NT2/D1 (cell line): ENCODE results near the gene RPL10.

Experiments used
- DNase-seq: peaks from one replicate; pipeline ENCODE4 v3.0.0-alpha.2; 2011; ENCODE audit warnings: low read depth, low spot score
- H3K27me3 ChIP-seq: 2 replicates; pipeline ENCODE4 v1.6.0; 2011; ENCODE audit warnings: mild to moderate bottlenecking; ENCODE audit not compliant: insufficient read length, insufficient read depth
- H3K36me3 ChIP-seq: 2 replicates; pipeline ENCODE4 v1.6.1; 2011; ENCODE audit warnings: mild to moderate bottlenecking, low read length, mixed read lengths; ENCODE audit not compliant: insufficient read depth, insufficient read length
- H3K4me1 ChIP-seq: 2 replicates; pipeline ENCODE4 v1.5.1; 2011; ENCODE audit not compliant: insufficient read depth, insufficient read length
- H3K4me3 ChIP-seq: 2 replicates; pipeline ENCODE4 v1.5.1; 2011; ENCODE audit warnings: low read depth; ENCODE audit not compliant: insufficient read length
- H3K9ac ChIP-seq: 2 replicates; pipeline ENCODE4 v1.6.0; 2011; ENCODE audit warnings: low read depth; ENCODE audit not compliant: insufficient read length
- H3K9me3 ChIP-seq: 2 replicates; pipeline ENCODE4 v1.5.1; 2011; ENCODE audit warnings: mild to moderate bottlenecking, low read length; ENCODE audit not compliant: insufficient read depth
- SUZ12 ChIP-seq: IDR thresholded peaks from 2 replicates; pipeline ENCODE4 v1.6.1; 2011; ENCODE audit not compliant: insufficient read length, insufficient read depth; ENCODE audit errors: extremely low read depth
- YY1 ChIP-seq: IDR thresholded peaks from 2 replicates; pipeline ENCODE4 v1.6.1; 2011; ENCODE audit not compliant: insufficient read length, insufficient read depth
- ZNF274 ChIP-seq: IDR thresholded peaks from 2 replicates; pipeline ENCODE4 v1.6.1; 2011; ENCODE audit warnings: mild to moderate bottlenecking, low read depth, low read length

The RPL10 gene

GRCh38 chrX:154352466-154352865 lies 45.7 kb upstream of the RPL10 start:
- Histone ChIP-seq H3K9ac (no peak overlapping the region), H3K4me1 (no peaks in the 10 kb centered on the region), H3K4me3 (no peak overlapping the region), H3K9me3 (no peaks in the 10 kb centered on the region), H3K36me3 (peaks cover 87% of the 10 kb centered on the region), H3K27me3 (no peaks in the 10 kb centered on the region)
- no peak for DNase-seq
- TF ChIP-seq ZNF274: no peak
- TF ChIP-seq YY1: no peak
- TF ChIP-seq SUZ12: no peak

GRCh38 chrX:154353172-154353843 lies 44.9 kb upstream of the RPL10 start:
- Histone ChIP-seq H3K4me3 (no peak overlapping the region), H3K36me3 (peaks cover 95% of the 10 kb centered on the region), H3K27me3 (no peaks in the 10 kb centered on the region), H3K4me1 (no peaks in the 10 kb centered on the region), H3K9me3 (no peaks in the 10 kb centered on the region), H3K9ac (no peak overlapping the region)
- no peak for DNase-seq
- TF ChIP-seq YY1: no peak
- TF ChIP-seq SUZ12: no peak
- no peak for TF ChIP-seq ZNF274

GRCh38 chrX:154354013-154354412 lies 44.2 kb upstream of the RPL10 start:
- Histone ChIP-seq H3K9ac (no peak overlapping the region), H3K4me3 (no peak overlapping the region), H3K9me3 (no peaks in the 10 kb centered on the region), H3K36me3 (peaks cover 98% of the 10 kb centered on the region), H3K27me3 (no peaks in the 10 kb centered on the region), H3K4me1 (no peaks in the 10 kb centered on the region)
- TF ChIP-seq SUZ12 (no peak), ZNF274 (no peak), YY1 (no peak)
- DNase-seq: no peak

- H3K9ac ChIP-seq: no peak overlapping the region
- no peaks in the 10 kb centered on the region for H3K9me3 ChIP-seq
- no peaks in the 10 kb centered on the region for H3K4me1 ChIP-seq
- no peak overlapping the region for H3K4me3 ChIP-seq
- H3K27me3 ChIP-seq: no peaks in the 10 kb centered on the region
- H3K36me3 ChIP-seq: peaks cover 98% of the 10 kb centered on the region
- no peak for TF ChIP-seq ZNF274
- no peak for TF ChIP-seq SUZ12
- TF ChIP-seq YY1: no peak
- no peak for DNase-seq
These were observed 43.7 kb upstream of the RPL10 start for GRCh38 chrX:154354516-154354915.

- Histone ChIP-seq H3K9me3 (no peaks in the 10 kb centered on the region), H3K27me3 (no peaks in the 10 kb centered on the region), H3K9ac (no peak overlapping the region), H3K36me3 (peaks cover 98% of the 10 kb centered on the region), H3K4me1 (no peaks in the 10 kb centered on the region), H3K4me3 (no peak overlapping the region)
- DNase-seq: no peak
- TF ChIP-seq ZNF274 (no peak), SUZ12 (no peak), YY1 (no peak)
These were observed 42.9 kb upstream of the RPL10 start for GRCh38 chrX:154355094-154355775.

GRCh38 chrX:154355776-154356140 lies 42.4 kb upstream of the RPL10 start:
- Histone ChIP-seq H3K27me3 (no peaks in the 10 kb centered on the region), H3K4me1 (no peaks in the 10 kb centered on the region), H3K36me3 (peaks cover 96% of the 10 kb centered on the region), H3K9ac (no peak overlapping the region), H3K9me3 (no peaks in the 10 kb centered on the region), H3K4me3 (no peak overlapping the region)
- DNase-seq: no peak
- no peak for TF ChIP-seq ZNF274
- no peak for TF ChIP-seq YY1
- no peak for TF ChIP-seq SUZ12

GRCh38 chrX:154356596-154356995 lies 41.6 kb upstream of the RPL10 start:
- TF ChIP-seq ZNF274 (no peak), YY1 (no peak)
- peaks cover 93% of the 10 kb centered on the region for H3K36me3 ChIP-seq
- H3K9me3 ChIP-seq: no peaks in the 10 kb centered on the region
- no peak overlapping the region for H3K4me3 ChIP-seq
- no peaks in the 10 kb centered on the region for H3K4me1 ChIP-seq
- H3K9ac ChIP-seq: no peak overlapping the region
- H3K27me3 ChIP-seq: no peaks in the 10 kb centered on the region
- DNase-seq: no peak

- Histone ChIP-seq H3K4me1 (no peaks in the 10 kb centered on the region), H3K9me3 (no peaks in the 10 kb centered on the region), H3K9ac (no peak overlapping the region), H3K27me3 (no peaks in the 10 kb centered on the region), H3K36me3 (peaks cover 93% of the 10 kb centered on the region), H3K4me3 (no peak overlapping the region)
- no peak for DNase-seq
- TF ChIP-seq YY1 (no peak), ZNF274 (no peak)
These were observed 41.0 kb upstream of the RPL10 start for GRCh38 chrX:154357205-154357604.
